Activated T-helper 2 cell treated with anti-CD3 and anti-CD28 coated beads, Interferon-gamma antibody, Interleukin-2, Interleukin-4, amounts not matched to agents 10 μg/mL and 5 μg/mL and 100 μg/mL, durations not matched to agents 14 hours and 24 hours and 36 hours (primary cell): ENCODE measurements around the gene KIRREL2. TPM values are rescaled to one million over a fixed set of nuclear protein-coding genes. Genes with fewer than 3 reads are reported as not detected.

ENCODE experiments used
- DNase-seq: peaks from one replicate; pipeline ENCODE4 v3.0.0; 2021; ENCODE audit warnings: low spot score
- H3K27ac Mint-ChIP-seq: one replicate; pipeline ENCODE4 v1.8.0; 2021; ENCODE audit warnings: mixed read lengths
- H3K27me3 Mint-ChIP-seq: one replicate; pipeline ENCODE4 v1.8.0; 2021; ENCODE audit warnings: low read depth, mixed read lengths
- H3K36me3 Mint-ChIP-seq: one replicate; pipeline ENCODE4 v1.8.0; 2021; ENCODE audit warnings: low read depth, mixed read lengths
- H3K4me1 Mint-ChIP-seq: one replicate; pipeline ENCODE4 v1.8.0; 2021; ENCODE audit warnings: low read depth, mixed read lengths
- H3K4me3 Mint-ChIP-seq: one replicate; pipeline ENCODE4 v1.8.0; 2021; ENCODE audit warnings: low read depth, mild to moderate bottlenecking, moderate library complexity, mixed read lengths
- H3K9me3 Mint-ChIP-seq: one replicate; pipeline ENCODE4 v1.8.0; 2021; ENCODE audit warnings: mixed read lengths
- intact Hi-C: fragments of 100-400 bp; cut with micrococcal nuclease; formaldehyde crosslinking; loops from one replicate; pipeline ENCODE4 v1.15.1; 2023
- total RNA-seq: library from RNA; stranded (reverse); gene quantifications from 2 replicates; pipeline ENCODE4 v1.2.3, GENCODE V29; 2022

The KIRREL2 gene
- total RNA-seq, 1 donor from 2014 or later = 0.39 TPM

DNA sequence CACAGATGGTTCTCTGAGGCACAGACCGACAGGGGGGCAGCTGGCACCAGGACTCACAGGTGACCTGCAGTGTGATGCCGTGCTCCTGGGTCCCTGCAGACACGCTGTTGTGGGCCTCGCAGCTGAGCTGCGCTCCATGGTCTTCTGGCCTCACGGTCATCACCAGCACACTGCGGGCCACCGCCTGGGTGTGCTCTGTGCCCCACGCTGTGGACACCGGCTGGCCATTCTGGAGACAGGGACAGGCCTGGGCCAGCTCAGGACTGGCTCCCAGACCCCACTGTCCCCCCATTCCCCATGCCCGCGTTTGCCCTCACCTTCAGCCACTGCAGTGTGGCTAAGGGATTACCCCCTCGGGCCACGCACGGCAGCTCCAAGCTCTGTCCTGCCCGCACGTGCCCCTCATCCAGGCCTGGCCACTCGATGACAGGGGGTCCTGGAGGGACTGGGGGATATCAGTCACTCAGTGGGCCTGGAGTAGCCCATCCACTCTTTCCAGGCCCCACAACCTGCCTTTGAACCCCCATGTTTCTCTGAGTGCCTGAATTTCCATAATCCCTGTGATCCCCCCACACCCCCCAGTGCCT is 7.7 kb upstream of the KIRREL2 start:
- Mint-ChIP-seq H3K36me3 (no peaks in the 10 kb centered on the region), H3K4me1 (peaks cover 14% of the 10 kb centered on the region), H3K27ac (no peak overlapping the region), H3K9me3 (no peaks in the 10 kb centered on the region), H3K4me3 (no peak overlapping the region), H3K27me3 (peaks cover 40% of the 10 kb centered on the region)
- intact Hi-C loops = no loop called here
- no peak for DNase-seq

DNA sequence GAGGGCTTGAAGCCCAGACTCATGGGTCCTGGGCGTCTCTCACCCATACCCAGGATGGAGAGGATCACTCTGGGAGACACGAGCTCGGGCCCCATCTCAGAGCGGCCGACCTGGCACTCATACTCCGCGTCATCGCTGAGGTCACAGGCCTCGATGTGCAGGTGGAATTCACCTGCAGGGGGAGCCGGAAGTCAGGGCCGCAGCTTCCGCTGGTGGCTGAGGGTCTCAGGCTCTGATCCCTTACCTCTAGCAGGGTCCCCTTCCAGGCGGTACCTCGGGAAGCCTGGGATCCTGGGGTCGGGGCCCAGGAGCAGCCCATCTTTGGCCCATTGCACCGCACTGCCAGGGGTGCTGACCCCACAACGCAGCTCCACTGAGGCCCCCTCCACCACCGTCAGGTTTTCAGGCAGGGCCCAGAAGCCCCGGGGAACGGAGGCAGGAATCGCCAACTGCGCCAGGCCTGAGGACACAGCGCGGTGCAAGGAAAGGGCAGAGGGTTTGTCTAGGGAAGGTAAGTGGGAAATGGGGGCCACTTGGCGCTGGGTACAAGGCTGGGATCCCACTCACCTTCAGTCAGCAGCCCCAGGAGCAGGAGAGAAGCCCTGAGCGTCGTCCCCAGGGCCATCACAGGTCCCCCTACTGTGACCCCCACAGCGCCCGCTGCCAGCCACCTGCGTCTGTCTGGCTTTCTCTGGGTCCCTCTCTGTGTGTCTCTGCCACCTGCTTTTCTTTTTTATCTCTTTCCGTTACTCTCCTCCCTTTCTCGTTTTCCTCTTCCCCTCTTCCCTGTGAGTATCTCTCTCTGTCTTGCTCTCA is 5.3 kb upstream of the KIRREL2 start:
- no peak for DNase-seq
- peaks cover 32% of the 10 kb centered on the region for H3K27me3 Mint-ChIP-seq
- no peaks in the 10 kb centered on the region for H3K36me3 Mint-ChIP-seq
- peaks cover 9% of the 10 kb centered on the region for H3K4me1 Mint-ChIP-seq
- intact Hi-C loops = no loop called here
- H3K27ac Mint-ChIP-seq = no peak overlapping the region
- no peaks in the 10 kb centered on the region for H3K9me3 Mint-ChIP-seq
- H3K4me3 Mint-ChIP-seq = no peak overlapping the region

GRCh38 chr19:35852029-35852780 is 4.5 kb upstream of the KIRREL2 start, which contains the start of gene NPHS1:
TSS of gene NPHS1 (minus strand) at chr19:35852504. CDS start at chr19:35851837, 667 bp downstream.
- Mint-ChIP-seq H3K27ac (no peak within 1 kb of the TSS), H3K4me3 (no peak within 1 kb of the TSS), H3K4me1 (peaks cover 6% of the 10 kb centered on the region)

DNA sequence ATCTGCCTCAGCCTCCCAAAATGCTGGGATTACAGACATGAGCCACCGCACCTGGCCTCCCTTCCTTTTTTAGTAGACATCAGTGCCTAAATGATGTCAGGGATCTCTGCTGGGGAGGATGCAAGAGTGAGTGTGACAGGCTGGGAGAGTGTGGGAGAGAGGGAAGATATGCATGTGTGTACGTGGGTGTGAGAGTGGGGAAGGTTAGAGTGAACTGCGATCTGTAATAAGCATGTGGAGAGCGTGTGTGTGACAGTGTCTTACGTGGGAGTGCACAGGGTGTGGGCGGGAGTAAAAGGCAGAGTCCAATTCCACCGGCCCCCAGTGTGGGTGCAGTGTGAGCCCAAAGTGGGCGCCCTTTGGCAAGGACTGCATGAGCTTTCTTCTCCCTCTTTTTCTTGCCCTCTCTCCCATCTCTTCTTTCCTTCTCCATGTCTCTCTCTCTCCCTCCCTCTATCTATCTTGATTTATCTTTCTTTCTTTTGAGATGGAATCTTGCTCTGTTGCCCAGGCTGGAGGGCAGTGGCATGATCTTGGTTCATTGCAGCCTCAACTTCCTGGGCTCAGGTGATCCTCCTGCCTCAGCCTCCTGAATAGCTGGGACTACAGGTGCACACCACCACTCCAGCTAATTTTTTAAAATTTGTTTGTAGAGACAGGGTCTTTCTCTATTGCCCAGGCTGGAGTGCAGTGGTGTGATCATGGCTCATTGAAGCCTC is 3.5 kb upstream of the KIRREL2 start:
- no peak for DNase-seq
- no peaks in the 10 kb centered on the region for H3K36me3 Mint-ChIP-seq
- intact Hi-C loops = no loop called here
- H3K4me1 Mint-ChIP-seq = peaks cover 8% of the 10 kb centered on the region
- peaks cover 41% of the 10 kb centered on the region for H3K27me3 Mint-ChIP-seq
- no peak overlapping the region for H3K4me3 Mint-ChIP-seq
- H3K9me3 Mint-ChIP-seq = no peaks in the 10 kb centered on the region
- H3K27ac Mint-ChIP-seq = no peak overlapping the region

More at GRCh38 chr19:35852029-35852780, 4.5 kb upstream of the KIRREL2 start, which contains the start of gene NPHS1:
- DNase-seq = no peak
- Mint-ChIP-seq H3K9me3 (no peaks in the 10 kb centered on the region), H3K36me3 (no peaks in the 10 kb centered on the region), H3K27me3 (peaks cover 32% of the 10 kb centered on the region)
- intact Hi-C loops = no loop called here

DNA sequence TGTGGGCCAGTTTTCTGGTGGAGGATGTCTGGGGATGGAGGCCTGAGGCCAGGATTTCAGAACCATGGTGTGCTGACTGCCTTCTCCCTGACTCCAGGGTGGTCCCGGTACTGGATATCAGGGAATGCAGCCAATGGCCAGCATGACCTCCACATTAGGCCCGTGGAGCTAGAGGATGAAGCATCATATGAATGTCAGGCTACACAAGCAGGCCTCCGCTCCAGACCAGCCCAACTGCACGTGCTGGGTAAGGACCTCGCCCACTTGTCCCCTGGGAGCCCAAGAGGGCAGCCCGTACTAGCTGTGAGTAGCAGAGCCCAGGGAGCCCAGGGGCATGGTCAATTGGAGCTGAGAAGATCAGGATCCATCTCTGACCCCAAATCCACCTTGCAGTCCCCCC is 1.6 kb downstream of the KIRREL2 start:
- no peak for DNase-seq
- intact Hi-C loops = no loop called here
- Mint-ChIP-seq H3K4me1 (peaks cover 4% of the 10 kb centered on the region), H3K9me3 (no peaks in the 10 kb centered on the region), H3K27me3 (peaks cover 71% of the 10 kb centered on the region), H3K4me3 (no peak overlapping the region), H3K36me3 (no peaks in the 10 kb centered on the region), H3K27ac (no peak overlapping the region)

DNA sequence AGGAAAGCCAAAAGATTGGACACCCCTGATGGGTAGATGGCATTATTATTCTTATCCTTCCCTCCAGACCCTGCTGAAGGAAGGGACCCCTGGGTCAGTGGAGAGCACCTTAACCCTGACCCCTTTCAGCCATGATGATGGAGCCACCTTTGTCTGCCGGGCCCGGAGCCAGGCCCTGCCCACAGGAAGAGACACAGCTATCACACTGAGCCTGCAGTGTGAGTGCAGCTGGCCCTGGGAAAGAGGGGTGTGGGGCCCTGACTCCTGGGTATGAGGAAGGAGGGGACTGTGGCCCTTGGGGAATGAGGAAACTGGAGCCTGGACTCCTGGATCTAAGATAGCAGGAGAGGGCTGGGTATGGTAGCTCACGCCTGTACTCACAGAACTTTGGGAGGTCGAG is 2.7 kb downstream of the KIRREL2 start:
- Mint-ChIP-seq H3K9me3 (no peaks in the 10 kb centered on the region), H3K27ac (no peak overlapping the region), H3K4me1 (peaks cover 2% of the 10 kb centered on the region), H3K27me3 (peaks cover 69% of the 10 kb centered on the region), H3K36me3 (no peaks in the 10 kb centered on the region), H3K4me3 (no peak overlapping the region)
- DNase-seq = no peak
- intact Hi-C loops = no loop called here

DNA sequence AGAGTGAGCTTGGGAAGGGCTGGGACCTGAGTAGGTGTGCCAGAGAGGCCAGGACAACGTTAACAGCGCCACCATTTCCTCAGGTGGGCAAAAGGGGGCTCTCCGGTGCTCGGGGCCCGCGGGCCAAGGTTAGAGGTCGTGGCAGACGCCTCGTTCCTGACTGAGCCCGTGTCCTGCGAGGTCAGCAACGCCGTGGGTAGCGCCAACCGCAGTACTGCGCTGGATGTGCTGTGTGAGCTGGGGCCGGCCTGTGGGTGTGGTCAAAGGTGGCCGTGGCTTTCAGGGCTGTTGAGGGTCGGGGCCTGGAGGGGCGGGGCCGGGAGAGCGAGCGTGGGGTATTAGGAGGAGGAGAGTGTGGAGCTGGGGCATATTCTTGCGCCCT is 3.7 kb downstream of the KIRREL2 start:
- Mint-ChIP-seq H3K27me3 (peaks cover 61% of the 10 kb centered on the region), H3K4me1 (peaks cover 2% of the 10 kb centered on the region), H3K36me3 (no peaks in the 10 kb centered on the region), H3K27ac (no peak overlapping the region), H3K4me3 (no peak overlapping the region), H3K9me3 (no peaks in the 10 kb centered on the region)
- DNase-seq = no peak
- intact Hi-C loops = no loop called here

GRCh38 chr19:35860818-35861639 is 4.3 kb downstream of the KIRREL2 start:
- H3K36me3 Mint-ChIP-seq = no peaks in the 10 kb centered on the region
- H3K4me3 Mint-ChIP-seq = no peak overlapping the region
- H3K4me1 Mint-ChIP-seq = peaks cover 2% of the 10 kb centered on the region
- DNase-seq = no peak
- peaks cover 63% of the 10 kb centered on the region for H3K27me3 Mint-ChIP-seq
- no peak overlapping the region for H3K27ac Mint-ChIP-seq
- H3K9me3 Mint-ChIP-seq = no peaks in the 10 kb centered on the region
- intact Hi-C loops = no loop called here

DNA sequence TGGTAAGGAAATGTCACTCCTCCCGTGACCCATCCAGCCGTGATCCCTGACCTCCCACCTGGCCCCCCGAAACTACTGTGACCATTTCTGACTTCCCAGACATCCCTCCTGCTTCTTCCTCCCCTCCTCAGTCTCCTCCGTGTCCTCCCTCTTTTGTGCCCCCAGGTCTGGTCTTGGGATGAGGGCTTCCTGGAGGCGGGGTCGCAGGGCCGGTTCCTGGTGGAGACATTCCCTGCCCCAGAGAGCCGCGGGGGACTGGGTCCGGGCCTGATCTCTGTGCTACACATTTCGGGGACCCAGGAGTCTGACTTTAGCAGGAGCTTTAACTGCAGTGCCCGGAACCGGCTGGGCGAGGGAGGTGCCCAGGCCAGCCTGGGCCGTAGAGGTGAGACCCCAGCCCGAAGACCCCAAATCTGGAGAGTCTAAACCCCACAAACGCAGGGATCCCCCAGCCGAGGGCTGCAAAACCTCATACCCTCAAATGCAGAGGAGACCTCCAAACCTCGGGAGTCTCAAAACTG is 5.0 kb downstream of the KIRREL2 start:
- peaks cover 68% of the 10 kb centered on the region for H3K27me3 Mint-ChIP-seq
- no peaks in the 10 kb centered on the region for H3K36me3 Mint-ChIP-seq
- H3K4me3 Mint-ChIP-seq = no peak overlapping the region
- intact Hi-C loops = no loop called here
- H3K4me1 Mint-ChIP-seq = peaks cover 2% of the 10 kb centered on the region
- no peaks in the 10 kb centered on the region for H3K9me3 Mint-ChIP-seq
- DNase-seq = no peak
- no peak overlapping the region for H3K27ac Mint-ChIP-seq

DNA sequence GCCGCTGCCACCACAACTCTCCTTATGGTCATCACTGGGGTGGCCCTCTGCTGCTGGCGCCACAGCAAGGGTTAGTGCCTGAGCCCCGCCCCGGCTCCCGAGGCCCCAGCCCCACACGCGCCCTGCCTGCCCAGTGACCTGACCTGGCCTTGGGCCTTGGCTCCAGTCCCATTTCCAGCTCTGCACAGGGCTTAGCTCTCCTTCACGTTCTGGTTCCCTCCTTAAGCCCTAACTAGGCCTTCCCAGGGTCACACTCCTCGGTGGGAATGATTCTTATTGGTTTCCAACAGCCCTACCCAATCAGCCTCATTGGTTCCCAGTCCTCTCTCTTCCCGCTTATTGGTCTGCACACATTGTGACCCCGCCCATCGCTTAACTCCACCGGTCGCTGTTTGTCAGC is 5.8 kb downstream of the KIRREL2 start:
- intact Hi-C loops = no loop called here
- H3K27ac Mint-ChIP-seq = no peak overlapping the region
- no peak overlapping the region for H3K4me3 Mint-ChIP-seq
- no peaks in the 10 kb centered on the region for H3K9me3 Mint-ChIP-seq
- no peak for DNase-seq
- no peaks in the 10 kb centered on the region for H3K36me3 Mint-ChIP-seq
- peaks cover under 1% of the 10 kb centered on the region for H3K4me1 Mint-ChIP-seq
- peaks cover 64% of the 10 kb centered on the region for H3K27me3 Mint-ChIP-seq

DNA sequence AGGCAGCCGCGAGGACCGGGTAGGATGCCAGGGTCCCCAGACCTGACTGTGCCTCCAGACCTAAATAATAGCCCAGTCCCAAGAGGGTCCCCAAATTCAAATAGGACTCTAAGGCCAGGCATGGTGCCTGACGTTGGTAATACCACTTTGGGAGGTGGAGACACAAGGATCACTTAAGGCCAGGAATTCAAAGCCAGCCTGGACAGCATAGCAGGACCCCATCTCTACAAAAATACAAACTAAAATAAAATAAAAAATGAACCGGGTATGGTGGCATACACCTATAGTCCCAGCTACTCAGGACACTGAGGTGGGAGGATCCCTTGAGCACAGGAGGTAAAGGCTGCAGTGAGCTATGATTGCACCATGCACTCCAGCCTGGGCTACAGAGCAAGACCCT is 6.3 kb downstream of the KIRREL2 start:
- H3K27me3 Mint-ChIP-seq = peaks cover 65% of the 10 kb centered on the region
- no peaks in the 10 kb centered on the region for H3K4me1 Mint-ChIP-seq
- no peak overlapping the region for H3K27ac Mint-ChIP-seq
- no peak overlapping the region for H3K4me3 Mint-ChIP-seq
- DNase-seq = no peak
- no peaks in the 10 kb centered on the region for H3K36me3 Mint-ChIP-seq
- no peaks in the 10 kb centered on the region for H3K9me3 Mint-ChIP-seq
- intact Hi-C loops = no loop called here
